Mucosa of rectum (tissue), 2 donors: ENCODE data around the gene ARMS2.

ENCODE experiments used
- H3K27ac ChIP-seq, 2 donors: one replicate each; pipeline ENCODE4 v1.7.0; 2013; ENCODE audit warnings: inconsistent platforms in 2 of 2, low read depth in 2 of 2, low read length in 2 of 2
- H3K27me3 ChIP-seq, 2 donors: one replicate each; pipeline ENCODE4 v1.7.0; 2013; ENCODE audit warnings: low read length in 2 of 2; ENCODE audit not compliant: control insufficient read depth in 2 of 2, insufficient read depth in 2 of 2
- H3K36me3 ChIP-seq, 2 donors: one replicate each; pipeline ENCODE4 v1.7.0; 2013; ENCODE audit warnings: low read length in 2 of 2; ENCODE audit not compliant: control insufficient read depth in 2 of 2, insufficient read depth in 2 of 2
- H3K4me1 ChIP-seq, 2 donors: one replicate each; pipeline ENCODE4 v1.7.0; 2013; ENCODE audit warnings: low read length in 2 of 2, mild to moderate bottlenecking in 1 of 2; ENCODE audit not compliant: control insufficient read depth in 2 of 2, insufficient read depth in 2 of 2
- H3K4me3 ChIP-seq, 2 donors: one replicate each; pipeline ENCODE4 v1.7.0; 2013; ENCODE audit warnings: low read length in 2 of 2
- H3K9ac ChIP-seq, 2 donors: one replicate each; pipeline ENCODE4 v1.7.0; 2013; ENCODE audit warnings: low read length in 2 of 2, low read depth in 1 of 2, mild to moderate bottlenecking in 1 of 2
- H3K9me3 ChIP-seq, 2 donors: one replicate each; pipeline ENCODE4 v1.7.0; 2013; ENCODE audit warnings: low read length in 2 of 2; ENCODE audit not compliant: control insufficient read depth in 2 of 2
- donor health status: healthy.
- donor health status: Normal muscosa, but diverticular disease.

Gene ARMS2

GRCh38 chr10:122454603-122455080 is at the start of gene ARMS2:
ARMS2 (plus strand) TSS chr10:122454653; CDS start chr10:122454728, 75 bp downstream.
- Histone ChIP-seq H3K9ac (no peak within 1 kb of the TSS), H3K36me3 (no peaks in the 10 kb centered on the region), H3K4me1 (no peaks in the 10 kb centered on the region), H3K4me3 (no peak within 1 kb of the TSS), H3K27ac (no peak within 1 kb of the TSS), H3K9me3 (no peaks in the 10 kb centered on the region), H3K27me3 (peaks cover 12 to 14% of the 10 kb centered on the region in 2 donors)

DNA sequence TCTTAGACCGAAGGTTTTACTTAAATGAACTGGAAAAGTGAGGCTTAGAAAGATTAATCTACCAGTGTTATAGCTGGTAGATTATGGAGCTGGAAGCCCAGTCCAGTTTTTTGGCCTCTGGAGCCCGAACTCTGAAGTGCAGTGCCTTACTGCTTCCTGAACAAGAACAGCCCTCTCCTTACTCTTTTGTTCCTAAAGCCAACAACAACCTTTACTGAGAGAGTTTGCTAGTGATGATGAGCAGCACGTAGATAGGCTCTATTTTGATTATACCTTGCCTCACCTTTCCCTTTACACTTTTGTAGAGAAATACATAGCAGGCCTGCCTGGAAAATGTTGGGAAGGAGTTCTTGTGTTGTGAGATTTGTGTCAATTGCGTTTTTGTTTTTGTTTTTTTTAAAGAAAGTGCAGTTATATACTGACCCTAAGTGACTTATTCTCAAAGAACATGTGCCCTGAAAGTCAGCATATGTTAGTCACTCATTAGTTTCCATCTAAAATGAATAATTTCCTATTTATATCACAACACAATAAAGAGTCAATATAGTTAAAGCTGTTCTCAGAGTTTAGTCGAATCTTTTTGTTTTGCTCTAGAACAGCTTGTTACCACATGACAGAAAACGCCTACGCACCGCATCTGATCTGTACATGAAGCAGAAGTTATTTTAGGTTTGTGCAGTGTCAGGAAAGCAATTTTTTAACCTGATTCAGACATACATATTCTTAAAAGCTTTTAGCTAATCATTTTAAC is 46.9 kb upstream of the ARMS2 start:
- Histone ChIP-seq H3K9me3 (no peaks in the 10 kb centered on the region), H3K27ac (peak overlapping the region; percentile 2 to 53), H3K36me3 (peaks cover 11 to 15% of the 10 kb centered on the region in 2 donors), H3K27me3 (no peaks in the 10 kb centered on the region), H3K4me1 (no peaks in the 10 kb centered on the region), H3K4me3 (no peak overlapping the region), H3K9ac (no peak overlapping the region)

- Histone ChIP-seq H3K27ac (no peak overlapping the region), H3K4me1 (no peaks in the 10 kb centered on the region), H3K27me3 (no peaks in the 10 kb centered on the region), H3K9me3 (no peaks in the 10 kb centered on the region), H3K36me3 (peaks cover 11 to 20% of the 10 kb centered on the region in 2 donors), H3K9ac (no peak overlapping the region), H3K4me3 (no peak overlapping the region)
Observed at GRCh38 chr10:122413327-122413726, 41.1 kb upstream of the ARMS2 start.

DNA sequence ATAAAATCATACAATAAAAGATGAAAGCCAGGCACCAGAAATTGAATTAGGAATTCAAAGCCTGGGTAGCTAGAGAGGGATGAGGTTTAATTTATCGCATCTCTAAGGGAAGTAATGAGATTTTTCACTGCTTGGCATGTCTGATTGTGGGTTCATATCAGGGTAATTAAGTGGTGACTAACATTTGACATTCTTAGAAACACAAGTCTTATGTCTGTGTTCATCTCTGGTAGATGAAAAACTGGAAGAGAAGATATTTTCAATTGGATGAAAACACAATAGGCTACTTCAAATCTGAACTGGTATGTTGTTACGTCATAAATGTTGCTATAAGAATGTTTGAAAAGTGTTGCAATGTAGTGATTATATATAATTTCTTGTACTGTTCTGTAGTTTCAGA is 36.8 kb upstream of the ARMS2 start:
- H3K36me3 ChIP-seq: peaks cover 13 to 30% of the 10 kb centered on the region in 2 donors
- no peak overlapping the region for H3K9ac ChIP-seq
- H3K9me3 ChIP-seq: no peaks in the 10 kb centered on the region
- H3K4me1 ChIP-seq: no peaks in the 10 kb centered on the region
- no peak overlapping the region for H3K4me3 ChIP-seq
- H3K27me3 ChIP-seq: no peaks in the 10 kb centered on the region
- H3K27ac ChIP-seq: no peak overlapping the region

DNA sequence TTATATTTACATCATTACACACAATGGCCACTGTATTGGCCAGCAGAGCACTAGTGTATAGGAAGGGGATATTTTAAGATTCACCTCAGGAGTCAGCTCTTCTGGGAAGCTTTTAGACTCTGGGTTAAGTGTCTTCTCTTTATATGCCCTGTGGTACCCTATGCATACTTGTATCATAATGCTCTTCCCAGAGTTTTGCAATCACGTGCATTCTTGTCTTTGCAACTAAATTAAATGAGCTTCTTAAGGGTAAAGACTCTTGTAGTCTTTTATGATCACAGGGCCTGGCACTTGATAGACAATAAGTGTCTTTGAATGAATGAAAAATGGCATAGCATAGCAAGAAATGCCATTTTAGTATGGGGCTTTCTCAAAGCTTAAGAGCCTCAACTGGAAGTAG is 35.4 kb upstream of the ARMS2 start:
- no peak overlapping the region for H3K27ac ChIP-seq
- no peaks in the 10 kb centered on the region for H3K4me1 ChIP-seq
- H3K36me3 ChIP-seq: peaks cover 13 to 26% of the 10 kb centered on the region in 2 donors

DNA sequence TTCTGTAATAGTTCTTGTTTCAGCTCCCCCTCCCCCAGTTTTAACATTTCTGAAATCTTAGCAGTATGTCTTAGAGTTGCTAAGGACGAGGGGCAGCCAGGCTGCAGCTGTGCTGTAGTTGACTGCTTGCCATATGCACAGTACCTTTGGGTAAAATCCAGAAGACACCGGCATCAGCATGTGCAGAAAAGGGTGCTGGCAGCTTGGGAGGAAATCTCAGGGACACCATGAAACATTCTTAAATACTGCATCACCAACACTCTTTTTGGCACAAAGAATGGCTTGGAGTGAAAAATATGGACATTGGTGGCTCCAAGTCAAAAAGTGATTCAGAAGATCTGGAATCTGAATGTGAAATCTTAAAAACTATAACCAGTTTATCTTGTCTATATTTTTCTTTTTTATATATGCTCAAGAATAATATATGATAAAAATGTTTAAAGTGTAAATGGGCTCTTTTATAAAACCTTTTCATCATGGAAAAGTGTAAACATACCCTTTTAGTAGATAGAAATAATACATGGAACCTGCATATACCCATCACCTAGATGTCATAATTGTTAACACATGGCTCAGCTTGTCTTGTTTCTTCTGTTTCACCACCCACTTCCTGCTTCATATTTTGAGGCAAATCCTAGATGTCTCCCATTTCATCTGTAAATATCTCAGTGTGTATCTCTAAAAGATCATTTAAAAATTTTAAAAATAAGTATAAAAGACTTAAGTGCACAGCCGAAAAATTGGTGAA is 34.4 kb upstream of the ARMS2 start:
- H3K4me1 ChIP-seq: no peaks in the 10 kb centered on the region
- H3K27ac ChIP-seq: no peak overlapping the region
- H3K36me3 ChIP-seq: peaks cover 16 to 26% of the 10 kb centered on the region in 2 donors

More for the DNA sequence above, 35.4 kb upstream of the ARMS2 start:
- H3K9me3 ChIP-seq: no peaks in the 10 kb centered on the region
- no peaks in the 10 kb centered on the region for H3K27me3 ChIP-seq
- no peak overlapping the region for H3K4me3 ChIP-seq
- H3K9ac ChIP-seq: no peak overlapping the region

DNA sequence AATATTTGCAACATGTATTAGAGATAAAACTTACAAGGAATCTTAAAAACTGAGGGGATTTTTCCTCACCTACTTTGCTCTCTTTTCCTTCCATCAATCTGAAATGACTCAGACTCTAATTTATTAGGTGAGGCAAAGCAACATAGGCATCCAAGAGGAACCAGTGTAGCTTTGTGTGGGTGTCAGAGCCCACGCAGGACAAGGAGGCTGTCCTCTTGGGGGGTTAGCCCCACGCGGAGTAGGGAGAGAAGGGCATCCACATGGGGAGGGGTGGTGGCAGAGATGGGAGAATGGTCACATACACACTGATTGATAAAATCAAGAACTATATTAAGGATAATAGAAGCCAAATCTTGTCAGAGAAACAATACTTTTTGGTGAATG is 33.8 kb upstream of the ARMS2 start:
- no peak overlapping the region for H3K9ac ChIP-seq
- no peaks in the 10 kb centered on the region for H3K4me1 ChIP-seq
- peaks cover 14 to 26% of the 10 kb centered on the region in 2 donors for H3K36me3 ChIP-seq
- no peak overlapping the region for H3K27ac ChIP-seq
- no peaks in the 10 kb centered on the region for H3K27me3 ChIP-seq
- H3K4me3 ChIP-seq: no peak overlapping the region
- no peaks in the 10 kb centered on the region for H3K9me3 ChIP-seq

More for the DNA sequence above, 34.4 kb upstream of the ARMS2 start:
- no peaks in the 10 kb centered on the region for H3K9me3 ChIP-seq
- H3K4me3 ChIP-seq: no peak overlapping the region
- H3K27me3 ChIP-seq: no peaks in the 10 kb centered on the region
- H3K9ac ChIP-seq: no peak overlapping the region

- no peak overlapping the region for H3K9ac ChIP-seq
- H3K36me3 ChIP-seq: peaks cover 11 to 24% of the 10 kb centered on the region in 2 donors
- H3K9me3 ChIP-seq: no peaks in the 10 kb centered on the region
- H3K4me1 ChIP-seq: no peaks in the 10 kb centered on the region
- no peaks in the 10 kb centered on the region for H3K27me3 ChIP-seq
- no peak overlapping the region for H3K4me3 ChIP-seq
- H3K27ac ChIP-seq: no peak overlapping the region
Observed at GRCh38 chr10:122421054-122421625, 33.3 kb upstream of the ARMS2 start.

GRCh38 chr10:122421742-122422141 is 32.7 kb upstream of the ARMS2 start:
- H3K9ac ChIP-seq: no peak overlapping the region
- no peaks in the 10 kb centered on the region for H3K27me3 ChIP-seq
- no peaks in the 10 kb centered on the region for H3K9me3 ChIP-seq
- H3K4me1 ChIP-seq: no peaks in the 10 kb centered on the region
- H3K4me3 ChIP-seq: no peak overlapping the region
- H3K27ac ChIP-seq: no peak overlapping the region
- peaks cover 8 to 20% of the 10 kb centered on the region in 2 donors for H3K36me3 ChIP-seq
